ENCODE measurements around the gene BPIFB3. TPM values are rescaled to one million over a fixed set of nuclear protein-coding genes. Genes with fewer than 3 reads are reported as not detected.

Gene BPIFB3
- total and polyA plus RNA-seq, 2 of the 13 experiments (the other 11 are each of a cell fraction or from before 2014, with no cell fraction given): 0.09 TPM; not detected in 1

DNA sequence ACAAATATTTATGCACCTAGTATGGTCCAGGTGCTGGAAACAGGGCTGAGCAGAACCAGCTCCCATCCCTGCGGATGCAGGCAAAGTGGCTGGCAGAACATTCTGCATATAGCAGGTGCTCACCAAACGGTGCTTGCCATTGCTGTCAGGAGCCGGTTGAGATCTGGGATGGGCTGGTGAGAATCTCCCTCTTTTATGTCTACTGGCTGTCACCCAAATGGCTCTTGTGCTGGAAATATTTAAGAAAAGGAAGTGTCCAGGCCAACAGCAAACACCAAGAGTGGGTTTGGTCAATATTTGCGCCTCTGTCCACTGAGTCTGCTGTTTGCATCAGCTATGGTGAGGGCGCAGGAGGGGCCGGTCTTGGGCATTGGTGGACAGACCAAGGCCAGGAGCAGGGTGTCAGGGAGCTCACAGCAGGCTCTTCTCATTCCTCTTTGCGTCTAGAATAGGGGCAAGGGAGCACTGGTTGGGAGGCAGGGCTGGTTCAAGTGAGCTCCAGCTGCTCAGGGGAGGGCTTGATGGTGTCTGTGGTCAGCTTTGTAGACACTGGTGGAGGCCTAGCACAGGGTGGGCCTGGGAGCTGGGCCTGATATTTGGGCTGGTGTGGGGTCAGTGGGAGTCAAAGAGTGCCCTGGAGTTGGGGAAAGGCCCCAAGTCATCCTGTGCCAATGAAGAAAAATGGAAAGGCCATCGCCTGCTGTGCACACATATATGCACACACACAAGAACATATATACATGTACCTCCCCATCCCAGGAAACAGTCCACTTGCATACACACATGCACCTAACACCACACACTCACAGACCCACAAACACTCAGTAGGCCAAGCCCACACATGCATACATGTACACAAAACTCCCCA, 47.6 kb upstream of the BPIFB3 start (continued):
- TF ChIP-seq TBX3 (IDR thresholded peaks at IDR 0.05; ENCODE audit: borderline replicate concordance): peak; percentile 49; the same call in 1 of the 2 replicates
- TF ChIP-seq ZNF275 (CRISPR knock-in tag; IDR thresholded peaks at IDR 0.05; ENCODE audit: borderline replicate concordance): no peak
- TF ChIP-seq SOX13 (IDR thresholded peaks at IDR 0.05): peak; percentile 76; the same call in 1 of the 2 replicates
- TF ChIP-seq SOX13 (CRISPR knock-in tag; conservative IDR thresholded peaks at IDR 0.05 in 1 of 2, IDR thresholded peaks at IDR 0.05 in 1 of 2): peak in 1 of 2 experiments; percentile 94; a peak in 2 of 4 replicates
- TF ChIP-seq ZNF83 (CRISPR knock-in tag; IDR thresholded peaks at IDR 0.05; ENCODE audit: borderline replicate concordance): no peak
- peak; percentile 90 for TF ChIP-seq FOSL2 (CRISPR knock-in tag; IDR thresholded peaks at IDR 0.05)
- TF ChIP-seq TCF12 (IDR thresholded peaks at IDR 0.05): no peak
- TF ChIP-seq TCF12 (CRISPR knock-in tag; IDR thresholded peaks at IDR 0.05): peak; percentile 11; the same call in 1 of the 2 replicates
- 0 out of 2 replicates have a peak, but pooled peaks have one; percentile 49 for TF ChIP-seq ZNF703 (CRISPR knock-in tag; IDR thresholded peaks at IDR 0.05; ENCODE audit: borderline replicate concordance)
- no peak; the same call in 1 of the 2 replicates for TF ChIP-seq NFE2L1 (CRISPR knock-in tag; IDR thresholded peaks at IDR 0.05; ENCODE audit: borderline replicate concordance)
- TF ChIP-seq JUND (CRISPR knock-in tag; IDR thresholded peaks at IDR 0.05): peak; percentile 82
- TF ChIP-seq PAWR (CRISPR knock-in tag; IDR thresholded peaks at IDR 0.05; ENCODE audit: borderline replicate concordance): no peak
- peak; percentile 87 for TF ChIP-seq ARID4A (CRISPR knock-in tag; IDR thresholded peaks at IDR 0.05; ENCODE audit: borderline replicate concordance)
- TF ChIP-seq ZBTB34 (CRISPR knock-in tag; IDR thresholded peaks at IDR 0.05): peak; percentile 100
- no peak for TF ChIP-seq SIN3B (IDR thresholded peaks at IDR 0.05; ENCODE audit: low read length)
